Measurements from ENCODE around the gene MAN2B2.

MAN2B2 gene

DNA sequence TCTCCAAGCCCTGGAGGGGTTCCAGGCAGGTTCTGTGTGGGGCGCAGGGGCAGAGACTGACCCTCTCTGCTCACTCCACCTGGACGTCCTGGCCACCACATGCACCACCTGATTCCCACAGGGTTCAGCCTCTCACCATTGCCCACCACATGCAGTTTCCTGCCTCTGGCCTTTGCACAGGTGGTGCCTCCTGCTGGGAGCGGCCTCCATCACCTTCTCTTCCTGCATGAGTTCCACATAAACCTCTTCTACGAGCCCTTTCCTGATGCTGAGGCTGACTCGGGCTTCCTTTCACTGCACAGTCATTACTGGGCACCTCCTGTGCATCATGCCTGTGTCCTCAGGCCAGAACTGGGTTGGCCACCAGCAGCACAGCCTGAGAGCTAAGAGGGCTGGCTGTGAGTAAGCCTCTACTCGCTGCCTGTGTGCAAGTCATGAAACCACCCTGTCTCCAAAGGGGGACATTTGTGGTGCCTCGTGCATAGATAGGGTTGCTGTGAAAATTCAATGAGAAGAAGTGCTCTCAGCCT is 19.9 kb downstream of the MAN2B2 start:
- TF ChIP-seq EZH2 (optimal IDR thresholded peaks at IDR 0.05; ENCODE audit: low read depth, low read length) (no peak), EZH2phosphoT487 (IDR thresholded peaks at IDR 0.05; ENCODE audit: low read length) (no peak)
- TF ChIP-seq, protein P1, sequence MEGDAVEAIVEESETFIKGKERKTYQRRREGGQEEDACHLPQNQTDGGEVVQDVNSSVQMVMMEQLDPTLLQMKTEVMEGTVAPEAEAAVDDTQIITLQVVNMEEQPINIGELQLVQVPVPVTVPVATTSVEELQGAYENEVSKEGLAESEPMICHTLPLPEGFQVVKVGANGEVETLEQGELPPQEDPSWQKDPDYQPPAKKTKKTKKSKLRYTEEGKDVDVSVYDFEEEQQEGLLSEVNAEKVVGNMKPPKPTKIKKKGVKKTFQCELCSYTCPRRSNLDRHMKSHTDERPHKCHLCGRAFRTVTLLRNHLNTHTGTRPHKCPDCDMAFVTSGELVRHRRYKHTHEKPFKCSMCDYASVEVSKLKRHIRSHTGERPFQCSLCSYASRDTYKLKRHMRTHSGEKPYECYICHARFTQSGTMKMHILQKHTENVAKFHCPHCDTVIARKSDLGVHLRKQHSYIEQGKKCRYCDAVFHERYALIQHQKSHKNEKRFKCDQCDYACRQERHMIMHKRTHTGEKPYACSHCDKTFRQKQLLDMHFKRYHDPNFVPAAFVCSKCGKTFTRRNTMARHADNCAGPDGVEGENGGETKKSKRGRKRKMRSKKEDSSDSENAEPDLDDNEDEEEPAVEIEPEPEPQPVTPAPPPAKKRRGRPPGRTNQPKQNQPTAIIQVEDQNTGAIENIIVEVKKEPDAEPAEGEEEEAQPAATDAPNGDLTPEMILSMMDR (IDR thresholded peaks at IDR 0.05; ENCODE audit: low read length): no peak
- Histone ChIP-seq H3K9ac (ENCODE audit: low read length) (no peak overlapping the region), H3K79me2 (ENCODE audit: low read length) (no peaks in the 10 kb centered on the region), H3K9me3 (replicated peaks; ENCODE audit: insufficient read depth, low read length) (no peaks in the 10 kb centered on the region), H3K27me3 (replicated peaks; ENCODE audit: insufficient read depth, low read length) (no peaks in the 10 kb centered on the region), H3K4me2 (ENCODE audit: low read depth, low read length) (no peak overlapping the region), H3K27ac (ENCODE audit: low read length) (no peak overlapping the region), H3K36me3 (replicated peaks; ENCODE audit: insufficient read depth, low read length) (no peaks in the 10 kb centered on the region), H3K4me1 (ENCODE audit: low read length) (no peaks in the 10 kb centered on the region), H2AFZ (ENCODE audit: low read length) (no peak overlapping the region), H3K9me2 (replicated peaks; ENCODE audit: insufficient read depth, low read length) (no peaks in the 10 kb centered on the region), H4K20me1 (ENCODE audit: insufficient read depth, low read length) (no peaks in the 10 kb centered on the region), H3F3A (ENCODE audit: insufficient read depth, low read length) (no peaks in the 10 kb centered on the region), H3K4me3 (ENCODE audit: low read length) (no peak overlapping the region)
- no peak for DNase-seq

DNA sequence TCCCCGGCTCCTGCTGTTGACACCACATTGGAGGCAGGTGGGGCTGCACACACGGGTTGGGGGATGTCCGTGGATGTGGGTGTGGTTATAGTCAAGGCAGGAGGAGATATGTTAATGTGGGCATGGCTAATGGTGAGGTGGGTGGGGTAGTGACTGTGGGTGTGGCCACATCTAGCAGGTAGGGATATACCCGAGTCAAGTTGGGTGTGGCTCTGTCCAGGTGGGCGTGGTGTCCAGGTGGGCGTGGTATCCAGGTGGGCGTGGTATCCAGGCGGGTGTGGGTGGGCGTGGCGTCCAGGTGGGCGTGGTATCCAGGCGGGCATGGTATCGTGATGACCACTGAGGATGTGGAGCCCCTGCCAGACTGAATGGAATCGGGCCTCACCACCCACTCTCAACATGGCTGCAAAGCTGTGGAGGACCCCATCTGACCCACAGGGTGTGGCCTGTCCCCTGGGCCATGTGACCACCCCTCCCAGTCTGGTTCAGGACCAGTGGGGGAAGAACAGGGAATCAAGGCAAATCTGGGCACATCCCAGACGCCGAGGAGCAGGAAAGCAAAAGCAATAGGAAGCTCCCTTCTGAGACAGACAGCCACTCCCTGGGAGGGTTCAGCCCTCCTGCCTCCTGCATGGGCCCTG is 21.0 kb downstream of the MAN2B2 start:
- no peaks in the 10 kb centered on the region for H3K9me2 ChIP-seq (replicated peaks; ENCODE audit: insufficient read depth, low read length)
- TF ChIP-seq, protein P1 (IDR thresholded peaks at IDR 0.05; ENCODE audit: low read length): no peak
- no peak for TF ChIP-seq EZH2 (optimal IDR thresholded peaks at IDR 0.05; ENCODE audit: low read depth, low read length)
- TF ChIP-seq EZH2phosphoT487 (IDR thresholded peaks at IDR 0.05; ENCODE audit: low read length): no peak
- H3F3A ChIP-seq (ENCODE audit: insufficient read depth, low read length): no peaks in the 10 kb centered on the region
- no peak overlapping the region for H3K4me2 ChIP-seq (ENCODE audit: low read depth, low read length)
- no peak overlapping the region for H3K27ac ChIP-seq (ENCODE audit: low read length)
- H3K9me3 ChIP-seq (replicated peaks; ENCODE audit: insufficient read depth, low read length): no peaks in the 10 kb centered on the region
- no peak overlapping the region for H2AFZ ChIP-seq (ENCODE audit: low read length)
- H3K79me2 ChIP-seq (ENCODE audit: low read length): no peaks in the 10 kb centered on the region
- H3K9ac ChIP-seq (ENCODE audit: low read length): no peak overlapping the region
- no peaks in the 10 kb centered on the region for H4K20me1 ChIP-seq (ENCODE audit: insufficient read depth, low read length)
- no peaks in the 10 kb centered on the region for H3K36me3 ChIP-seq (replicated peaks; ENCODE audit: insufficient read depth, low read length)
- no peaks in the 10 kb centered on the region for H3K27me3 ChIP-seq (replicated peaks; ENCODE audit: insufficient read depth, low read length)
- no peak for DNase-seq
- no peaks in the 10 kb centered on the region for H3K4me1 ChIP-seq (ENCODE audit: low read length)
- no peak overlapping the region for H3K4me3 ChIP-seq (ENCODE audit: low read length)

DNA sequence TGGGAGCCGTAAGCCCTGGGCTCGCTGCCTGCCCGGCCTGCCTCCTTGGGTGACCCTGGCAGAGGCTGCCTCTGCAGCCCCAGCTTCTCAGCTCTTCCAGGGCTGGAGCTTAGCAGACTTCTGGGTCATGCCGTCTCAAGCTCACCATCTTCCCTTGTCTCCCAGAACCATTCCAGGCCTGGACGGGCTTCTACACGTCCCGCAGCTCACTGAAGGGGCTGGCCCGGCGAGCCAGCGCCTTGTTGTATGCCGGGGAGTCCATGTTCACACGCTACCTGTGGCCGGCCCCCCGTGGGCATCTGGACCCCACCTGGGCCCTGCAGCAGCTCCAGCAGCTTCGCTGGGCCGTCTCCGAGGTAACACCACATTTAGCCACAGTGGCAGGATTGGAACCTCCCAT is 22.0 kb downstream of the MAN2B2 start:
- Histone ChIP-seq H3K9me3 (replicated peaks; ENCODE audit: insufficient read depth, low read length) (no peaks in the 10 kb centered on the region), H3K9ac (ENCODE audit: low read length) (no peak overlapping the region), H3K4me1 (ENCODE audit: low read length) (no peaks in the 10 kb centered on the region), H3K27me3 (replicated peaks; ENCODE audit: insufficient read depth, low read length) (no peaks in the 10 kb centered on the region), H3K79me2 (ENCODE audit: low read length) (no peaks in the 10 kb centered on the region), H3K4me3 (ENCODE audit: low read length) (no peak overlapping the region), H3K27ac (ENCODE audit: low read length) (no peak overlapping the region), H2AFZ (ENCODE audit: low read length) (no peak overlapping the region), H3K9me2 (replicated peaks; ENCODE audit: insufficient read depth, low read length) (no peaks in the 10 kb centered on the region), H4K20me1 (ENCODE audit: insufficient read depth, low read length) (no peaks in the 10 kb centered on the region), H3F3A (ENCODE audit: insufficient read depth, low read length) (no peaks in the 10 kb centered on the region), H3K4me2 (ENCODE audit: low read depth, low read length) (no peak overlapping the region), H3K36me3 (replicated peaks; ENCODE audit: insufficient read depth, low read length) (no peaks in the 10 kb centered on the region)
- TF ChIP-seq EZH2phosphoT487 (IDR thresholded peaks at IDR 0.05; ENCODE audit: low read length) (no peak), EZH2 (optimal IDR thresholded peaks at IDR 0.05; ENCODE audit: low read depth, low read length) (no peak)
- TF ChIP-seq, protein P1 (IDR thresholded peaks at IDR 0.05; ENCODE audit: low read length): no peak
- no peak for DNase-seq

Measured in MM.1S (cell line).